Neural progenitor cell (in vitro differentiated cells): Measurements from ENCODE around the gene MRPS33. TPM values are rescaled to one million over a fixed set of nuclear protein-coding genes. Genes with fewer than 3 reads are reported as not detected.

ENCODE experiments used
- DNase-seq: peaks from one replicate; pipeline ENCODE4 v3.0.0-alpha.2; 2016; ENCODE audit warnings: low spot score
- H2AFZ ChIP-seq: fragments of 200-600 bp; sonication (generic); replicated peaks from 2 replicates; pipeline ENCODE4 v1.6.1; 2016; ENCODE audit warnings: antibody characterized with exemption
- H3F3A ChIP-seq: fragments of 200-600 bp; sonication (generic); 2 replicates; pipeline ENCODE4 v1.6.1; 2016; ENCODE audit warnings: antibody characterized with exemption, low read depth
- H3K27ac ChIP-seq: fragments of 200-600 bp; sonication (generic); 2 replicates; pipeline ENCODE4 v1.5.1; 2016; ENCODE audit warnings: mild to moderate bottlenecking
- H3K27me3 ChIP-seq: fragments of 200-600 bp; sonication (generic); 2 replicates; pipeline ENCODE4 v1.6.1; 2016; ENCODE audit warnings: mild to moderate bottlenecking, moderate library complexity
- H3K36me3 ChIP-seq: fragments of 200-600 bp; sonication (generic); 2 replicates; pipeline ENCODE4 v1.5.1; 2016
- H3K4me1 ChIP-seq: fragments of 200-600 bp; sonication (generic); 2 replicates; pipeline ENCODE4 v1.6.1; 2016; ENCODE audit warnings: mixed run types
- H3K4me2 ChIP-seq: fragments of 200-600 bp; sonication (generic); 2 replicates; pipeline ENCODE4 v1.6.1; 2016
- H3K4me3 ChIP-seq: fragments of 200-600 bp; sonication (generic); 2 replicates; pipeline ENCODE4 v1.5.1; 2016
- H3K79me2 ChIP-seq: fragments of 200-600 bp; sonication (generic); 2 replicates; pipeline ENCODE4 v1.6.1; 2016; ENCODE audit warnings: low read depth
- H3K9ac ChIP-seq: fragments of 200-600 bp; sonication (generic); 2 replicates; pipeline ENCODE4 v1.6.1; 2016
- H3K9me3 ChIP-seq: fragments of 200-600 bp; sonication (generic); 2 replicates; pipeline ENCODE4 v1.5.1; 2016; ENCODE audit warnings: low read depth
- H4K20me1 ChIP-seq: fragments of 200-600 bp; sonication (generic); 2 replicates; pipeline ENCODE4 v1.6.1; 2016; ENCODE audit warnings: low read depth
- H3K27ac Mint-ChIP-seq: 3 replicates; pipeline ENCODE4 v1.8.0; 2021; ENCODE audit warnings: mixed read lengths
- H3K27me3 Mint-ChIP-seq: 2 replicates; pipeline ENCODE4 v1.8.0; 2022; ENCODE audit warnings: low read depth, mild to moderate bottlenecking, inconsistent platforms, moderate library complexity, mixed read lengths; ENCODE audit not compliant: insufficient read depth
- H3K36me3 Mint-ChIP-seq: 3 replicates; pipeline ENCODE4 v1.8.0; 2021; ENCODE audit warnings: mixed read lengths
- H3K4me1 Mint-ChIP-seq: 3 replicates; pipeline ENCODE4 v1.8.0; 2021; ENCODE audit warnings: mixed read lengths
- H3K4me3 Mint-ChIP-seq: 3 replicates; pipeline ENCODE4 v1.8.0; 2021; ENCODE audit warnings: mild to moderate bottlenecking, moderate library complexity, mixed read lengths
- H3K9me3 Mint-ChIP-seq: 3 replicates; pipeline ENCODE4 v1.8.0; 2020; ENCODE audit warnings: mixed read lengths
- EZH2 ChIP-seq: fragments of 200-600 bp; sonication (generic); IDR thresholded peaks from 2 replicates; pipeline ENCODE4 v1.6.1; 2017; ENCODE audit warnings: antibody characterized with exemption, mild to moderate bottlenecking, moderate library complexity
- EZH2phosphoT487 ChIP-seq: fragments of 200-600 bp; sonication (generic); IDR thresholded peaks from 2 replicates; pipeline ENCODE4 v1.6.1; 2017; ENCODE audit warnings: antibody characterized with exemption
- total RNA-seq: library from RNA; depleted of rRNA; stranded (reverse); fragments of >200 nt; gene quantifications from 2 replicates; pipeline ENCODE4 v1.2.3, GENCODE V29; 2015; ENCODE audit warnings: low replicate concordance
- TF ChIP-seq, protein P1 (sequence below): fragments of 200-600 bp; sonication (generic); IDR thresholded peaks from 2 replicates; pipeline ENCODE4 v1.5.1; 2017; ENCODE audit warnings: antibody characterized with exemption, mild to moderate bottlenecking

MRPS33 gene
- total RNA-seq, 1 donor from 2014 or later: 25.0 TPM

DNA sequence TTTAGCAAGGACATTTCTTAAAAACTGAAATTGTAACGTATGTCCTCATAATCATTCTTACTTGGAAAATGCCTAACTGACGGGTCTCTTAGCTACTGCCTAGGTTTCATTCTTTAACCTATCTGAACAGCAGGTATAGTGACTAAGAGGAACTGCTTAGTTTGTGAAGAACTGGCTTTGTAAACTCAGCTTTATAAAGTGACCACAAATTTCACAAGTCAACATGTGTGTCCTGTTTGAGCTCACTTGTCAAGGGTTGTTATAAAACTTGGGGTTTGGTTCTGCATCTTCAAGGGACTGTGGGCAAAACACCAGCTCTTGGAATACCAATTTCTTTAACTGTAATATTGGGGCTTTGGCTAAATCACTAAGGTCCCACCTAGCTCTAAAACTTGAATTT lies 32.2 kb downstream of the MRPS33 start:
- H3K4me2 ChIP-seq: no peak overlapping the region

DNA sequence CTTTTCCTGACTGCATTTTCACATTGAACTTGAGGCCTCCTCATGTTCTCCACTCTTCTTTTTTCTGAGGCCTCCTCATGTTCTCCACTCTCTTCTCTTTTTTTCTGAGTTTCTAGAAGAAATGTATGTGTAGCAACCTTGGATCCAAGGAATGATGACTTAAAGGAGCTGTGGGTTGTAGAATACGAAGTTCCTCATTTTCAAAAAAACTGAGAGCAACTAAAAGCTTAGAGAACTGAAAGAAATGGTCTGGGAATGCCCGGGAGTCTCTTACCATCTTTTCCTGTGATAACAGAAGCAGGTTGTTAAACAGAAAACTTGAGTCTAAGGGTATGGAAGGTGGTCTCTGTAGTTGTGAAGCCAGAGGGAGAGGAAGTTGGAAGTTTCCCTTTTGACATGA lies 32.8 kb downstream of the MRPS33 start:
- Histone ChIP-seq H3K4me1 (no peaks in the 10 kb centered on the region), H3K36me3 (no peaks in the 10 kb centered on the region), H4K20me1 (no peaks in the 10 kb centered on the region), H3K27me3 (no peaks in the 10 kb centered on the region), H3K9ac (no peak overlapping the region), H3K79me2 (no peaks in the 10 kb centered on the region), H2AFZ (no peak overlapping the region), H3K4me3 (no peak overlapping the region), H3F3A (no peaks in the 10 kb centered on the region), H3K4me2 (no peak overlapping the region), H3K9me3 (no peaks in the 10 kb centered on the region), H3K27ac (no peak overlapping the region)
- DNase-seq: no peak
- Mint-ChIP-seq H3K27me3 (peaks cover 5% of the 10 kb centered on the region), H3K36me3 (no peaks in the 10 kb centered on the region), H3K9me3 (peaks cover 2% of the 10 kb centered on the region), H3K27ac (no peak overlapping the region), H3K4me3 (no peak overlapping the region), H3K4me1 (no peaks in the 10 kb centered on the region)
- no peak for TF ChIP-seq EZH2phosphoT487
- TF ChIP-seq, protein P1, sequence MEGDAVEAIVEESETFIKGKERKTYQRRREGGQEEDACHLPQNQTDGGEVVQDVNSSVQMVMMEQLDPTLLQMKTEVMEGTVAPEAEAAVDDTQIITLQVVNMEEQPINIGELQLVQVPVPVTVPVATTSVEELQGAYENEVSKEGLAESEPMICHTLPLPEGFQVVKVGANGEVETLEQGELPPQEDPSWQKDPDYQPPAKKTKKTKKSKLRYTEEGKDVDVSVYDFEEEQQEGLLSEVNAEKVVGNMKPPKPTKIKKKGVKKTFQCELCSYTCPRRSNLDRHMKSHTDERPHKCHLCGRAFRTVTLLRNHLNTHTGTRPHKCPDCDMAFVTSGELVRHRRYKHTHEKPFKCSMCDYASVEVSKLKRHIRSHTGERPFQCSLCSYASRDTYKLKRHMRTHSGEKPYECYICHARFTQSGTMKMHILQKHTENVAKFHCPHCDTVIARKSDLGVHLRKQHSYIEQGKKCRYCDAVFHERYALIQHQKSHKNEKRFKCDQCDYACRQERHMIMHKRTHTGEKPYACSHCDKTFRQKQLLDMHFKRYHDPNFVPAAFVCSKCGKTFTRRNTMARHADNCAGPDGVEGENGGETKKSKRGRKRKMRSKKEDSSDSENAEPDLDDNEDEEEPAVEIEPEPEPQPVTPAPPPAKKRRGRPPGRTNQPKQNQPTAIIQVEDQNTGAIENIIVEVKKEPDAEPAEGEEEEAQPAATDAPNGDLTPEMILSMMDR: no peak
- TF ChIP-seq EZH2: no peak

More for the DNA sequence above, 32.2 kb downstream of the MRPS33 start:
- H3K4me1 Mint-ChIP-seq: no peaks in the 10 kb centered on the region
- TF ChIP-seq EZH2phosphoT487 (no peak), EZH2 (no peak)
- TF ChIP-seq, protein P1: no peak
- H4K20me1 ChIP-seq: no peaks in the 10 kb centered on the region
- no peak overlapping the region for H3K4me3 Mint-ChIP-seq
- no peak overlapping the region for H2AFZ ChIP-seq
- DNase-seq: no peak
- H3K27ac Mint-ChIP-seq: no peak overlapping the region
- no peaks in the 10 kb centered on the region for H3K79me2 ChIP-seq
- H3K36me3 ChIP-seq: no peaks in the 10 kb centered on the region
- H3K4me3 ChIP-seq: no peak overlapping the region
- H3K27me3 ChIP-seq: no peaks in the 10 kb centered on the region
- no peak overlapping the region for H3K27ac ChIP-seq
- H3K4me1 ChIP-seq: no peaks in the 10 kb centered on the region
- peaks cover 2% of the 10 kb centered on the region for H3K9me3 Mint-ChIP-seq
- H3K9me3 ChIP-seq: no peaks in the 10 kb centered on the region
- peaks cover 5% of the 10 kb centered on the region for H3K27me3 Mint-ChIP-seq
- no peak overlapping the region for H3K9ac ChIP-seq
- no peaks in the 10 kb centered on the region for H3F3A ChIP-seq
- H3K36me3 Mint-ChIP-seq: no peaks in the 10 kb centered on the region

DNA sequence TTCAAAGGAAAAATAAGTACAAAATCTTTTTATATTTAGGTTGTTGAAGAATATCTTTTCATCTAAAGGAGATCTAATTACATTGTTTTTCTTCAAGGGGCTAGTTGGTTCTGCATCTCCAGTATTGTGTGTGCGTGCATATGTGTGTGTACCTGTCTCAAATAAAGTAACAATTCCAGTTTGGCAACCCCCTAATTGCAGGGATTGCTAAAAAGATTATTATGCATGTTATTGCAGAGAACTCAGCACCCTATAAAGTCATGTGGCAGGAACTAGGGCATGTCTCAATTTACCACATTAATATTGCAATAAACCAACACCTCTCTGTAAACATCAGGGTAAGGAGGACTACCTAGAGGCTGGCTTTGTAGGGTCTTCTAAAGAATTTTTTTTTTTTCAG lies 37.0 kb downstream of the MRPS33 start:
- Histone ChIP-seq H3K27me3 (no peaks in the 10 kb centered on the region), H3K4me2 (no peak overlapping the region), H3K79me2 (no peaks in the 10 kb centered on the region), H3F3A (peaks cover 7% of the 10 kb centered on the region), H3K4me3 (no peak overlapping the region), H3K27ac (no peak overlapping the region), H3K4me1 (peaks cover 9% of the 10 kb centered on the region), H3K9ac (no peak overlapping the region), H3K36me3 (no peaks in the 10 kb centered on the region), H3K9me3 (no peaks in the 10 kb centered on the region), H2AFZ (no peak overlapping the region), H4K20me1 (no peaks in the 10 kb centered on the region)
- Mint-ChIP-seq H3K36me3 (no peaks in the 10 kb centered on the region), H3K4me1 (no peaks in the 10 kb centered on the region), H3K9me3 (no peaks in the 10 kb centered on the region), H3K27me3 (peaks cover 3% of the 10 kb centered on the region), H3K4me3 (no peak overlapping the region), H3K27ac (no peak overlapping the region)
- no peak for DNase-seq
- TF ChIP-seq EZH2phosphoT487: no peak
- TF ChIP-seq EZH2: no peak

DNA sequence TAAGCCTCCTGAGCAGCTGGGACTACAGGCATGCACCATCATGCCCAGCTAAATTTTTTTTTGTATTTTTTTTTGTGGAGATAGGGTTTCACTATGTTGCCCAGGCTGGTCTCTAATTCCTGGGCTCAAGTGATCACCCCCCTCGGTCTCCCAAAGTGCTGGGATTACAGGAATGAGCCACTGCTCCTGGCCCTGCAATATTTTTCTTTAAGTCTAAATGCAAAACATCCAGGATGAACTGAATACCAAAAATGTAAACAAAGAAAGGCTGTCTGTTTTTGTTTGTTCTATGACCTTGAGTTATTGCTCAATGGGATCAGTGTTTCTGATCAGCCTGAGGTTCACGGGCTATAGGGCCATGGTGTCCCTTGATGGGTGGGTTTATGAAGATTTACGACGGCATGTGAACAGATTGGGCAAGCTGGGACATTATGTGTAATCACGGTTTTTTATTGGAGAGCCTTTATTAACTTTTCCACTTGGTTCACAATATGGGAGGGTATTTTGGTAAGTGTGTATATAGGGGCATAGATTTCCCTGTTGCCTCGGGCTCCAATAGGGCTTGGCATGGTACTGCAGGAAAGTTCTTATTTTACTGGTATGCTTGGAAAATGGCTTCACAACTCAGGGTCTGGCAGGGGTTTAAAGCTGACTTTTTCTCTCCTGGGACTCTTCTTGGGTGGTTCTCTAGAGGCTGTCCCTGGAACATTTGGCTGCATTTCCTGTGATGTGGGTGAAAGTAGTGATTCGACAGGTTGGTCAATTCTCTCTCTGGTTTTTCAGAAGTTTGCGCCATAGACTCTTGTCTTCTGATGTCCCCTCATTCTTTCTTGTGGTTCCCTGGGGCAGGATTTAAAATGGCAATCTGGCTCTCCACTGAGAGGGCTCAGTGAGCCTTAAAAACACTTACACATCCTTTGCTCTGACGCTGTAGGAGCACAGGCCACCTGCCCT lies 41.6 kb downstream of the MRPS33 start:
- peak; percentile 8 for DNase-seq
- Histone ChIP-seq H3K4me2 (peak overlapping the region; percentile 42), H3K79me2 (no peaks in the 10 kb centered on the region), H3F3A (peaks cover 7% of the 10 kb centered on the region), H4K20me1 (no peaks in the 10 kb centered on the region), H3K36me3 (no peaks in the 10 kb centered on the region), H2AFZ (peak overlapping the region; percentile 71), H3K4me3 (no peak overlapping the region), H3K4me1 (peaks cover 9% of the 10 kb centered on the region), H3K9me3 (no peaks in the 10 kb centered on the region), H3K27ac (peak overlapping the region; percentile 9), H3K9ac (no peak overlapping the region), H3K27me3 (no peaks in the 10 kb centered on the region)
- no peaks in the 10 kb centered on the region for H3K36me3 Mint-ChIP-seq
- no peaks in the 10 kb centered on the region for H3K9me3 Mint-ChIP-seq
- TF ChIP-seq, protein P1: no peak
- no peak for TF ChIP-seq EZH2
- no peak for TF ChIP-seq EZH2phosphoT487
- H3K4me3 Mint-ChIP-seq: no peak overlapping the region
- no peaks in the 10 kb centered on the region for H3K4me1 Mint-ChIP-seq
- H3K27me3 Mint-ChIP-seq: peaks cover 5% of the 10 kb centered on the region
- no peak overlapping the region for H3K27ac Mint-ChIP-seq
